Adipocyte (in vitro differentiated cells): Measurements from ENCODE around the gene SELENON.

Source experiments
- DNase-seq: peaks from one replicate; pipeline ENCODE4 v3.0.0-alpha.2; 2015; ENCODE audit warnings: low read depth
- H3K27me3 ChIP-seq: replicated peaks from 2 replicates; pipeline ENCODE4 v1.7.0; 2013; ENCODE audit warnings: mild to moderate bottlenecking, low read length, moderate library complexity; ENCODE audit not compliant: control insufficient read depth, insufficient read depth
- H3K36me3 ChIP-seq: 2 replicates; pipeline ENCODE4 v1.7.0; 2013; ENCODE audit warnings: low read length, mild to moderate bottlenecking, moderate library complexity; ENCODE audit not compliant: control insufficient read depth, insufficient read depth, severe bottlenecking
- H3K4me1 ChIP-seq: 2 replicates; pipeline ENCODE4 v1.7.0; 2013; ENCODE audit warnings: mild to moderate bottlenecking, low read length, moderate library complexity; ENCODE audit not compliant: control insufficient read depth, insufficient read depth
- H3K4me3 ChIP-seq: 2 replicates; pipeline ENCODE4 v1.7.0; 2013; ENCODE audit warnings: mild to moderate bottlenecking, low read length, moderate library complexity
- H3K9ac ChIP-seq: 2 replicates; pipeline ENCODE4 v1.7.0; 2013; ENCODE audit warnings: mild to moderate bottlenecking, low read length, moderate library complexity
- H3K9me3 ChIP-seq: 2 replicates; pipeline ENCODE4 v1.7.0; 2013; ENCODE audit warnings: mild to moderate bottlenecking, low read length, moderate library complexity; ENCODE audit not compliant: control insufficient read depth

Gene SELENON, protein sequence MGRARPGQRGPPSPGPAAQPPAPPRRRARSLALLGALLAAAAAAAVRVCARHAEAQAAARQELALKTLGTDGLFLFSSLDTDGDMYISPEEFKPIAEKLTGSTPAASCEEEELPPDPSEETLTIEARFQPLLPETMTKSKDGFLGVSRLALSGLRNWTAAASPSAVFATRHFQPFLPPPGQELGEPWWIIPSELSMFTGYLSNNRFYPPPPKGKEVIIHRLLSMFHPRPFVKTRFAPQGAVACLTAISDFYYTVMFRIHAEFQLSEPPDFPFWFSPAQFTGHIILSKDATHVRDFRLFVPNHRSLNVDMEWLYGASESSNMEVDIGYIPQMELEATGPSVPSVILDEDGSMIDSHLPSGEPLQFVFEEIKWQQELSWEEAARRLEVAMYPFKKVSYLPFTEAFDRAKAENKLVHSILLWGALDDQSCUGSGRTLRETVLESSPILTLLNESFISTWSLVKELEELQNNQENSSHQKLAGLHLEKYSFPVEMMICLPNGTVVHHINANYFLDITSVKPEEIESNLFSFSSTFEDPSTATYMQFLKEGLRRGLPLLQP

DNA sequence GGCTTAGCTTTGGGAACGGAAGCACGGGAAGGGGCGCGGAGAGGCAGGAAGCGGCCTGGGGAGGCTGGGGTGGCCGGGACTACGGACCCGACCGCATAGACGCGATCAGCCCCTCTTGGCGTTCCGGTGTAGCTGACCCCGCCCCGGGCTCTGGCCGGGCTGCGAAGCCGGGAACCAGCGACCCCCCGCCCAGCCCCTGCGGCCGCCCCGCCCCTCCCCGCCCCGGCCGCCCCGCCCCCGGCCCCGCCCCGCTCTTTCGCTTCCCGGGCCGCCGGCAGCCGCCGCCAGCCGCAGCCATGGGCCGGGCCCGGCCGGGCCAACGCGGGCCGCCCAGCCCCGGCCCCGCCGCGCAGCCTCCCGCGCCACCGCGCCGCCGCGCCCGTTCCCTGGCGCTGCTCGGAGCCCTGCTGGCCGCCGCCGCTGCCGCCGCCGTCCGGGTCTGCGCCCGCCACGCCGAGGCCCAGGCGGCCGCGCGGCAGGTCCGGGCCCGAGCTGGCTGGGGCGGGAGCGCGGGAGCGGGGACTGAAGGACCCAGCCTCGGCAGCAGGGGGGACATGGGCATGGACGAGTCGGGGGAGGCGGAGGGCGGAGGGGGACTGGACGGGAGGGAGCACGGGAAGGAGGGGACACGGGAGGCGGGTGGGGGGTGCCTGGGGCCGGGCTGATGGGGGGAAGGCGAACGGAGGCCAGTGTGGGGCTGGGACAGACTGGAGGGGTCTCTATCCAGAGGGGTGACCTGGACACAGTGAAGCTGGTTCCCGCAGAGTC is at the start of gene SELENON:
TSS of gene SELENON (plus strand) at position 259 of the 768 bp plus-strand sequence. CDS start at position 297, 38 bp downstream.
- H3K4me1 ChIP-seq, result peaks cover 28% of the 10 kb centered on the region
- H3K9ac ChIP-seq, result peak within 1 kb of the TSS; percentile 87
- peak within 1 kb of the TSS; percentile 88 for H3K4me3 ChIP-seq
- no peaks in the 10 kb centered on the region for H3K9me3 ChIP-seq
- no peaks in the 10 kb centered on the region for H3K36me3 ChIP-seq
- no peaks in the 10 kb centered on the region for H3K27me3 ChIP-seq
- DNase-seq, result peak; percentile 75

DNA sequence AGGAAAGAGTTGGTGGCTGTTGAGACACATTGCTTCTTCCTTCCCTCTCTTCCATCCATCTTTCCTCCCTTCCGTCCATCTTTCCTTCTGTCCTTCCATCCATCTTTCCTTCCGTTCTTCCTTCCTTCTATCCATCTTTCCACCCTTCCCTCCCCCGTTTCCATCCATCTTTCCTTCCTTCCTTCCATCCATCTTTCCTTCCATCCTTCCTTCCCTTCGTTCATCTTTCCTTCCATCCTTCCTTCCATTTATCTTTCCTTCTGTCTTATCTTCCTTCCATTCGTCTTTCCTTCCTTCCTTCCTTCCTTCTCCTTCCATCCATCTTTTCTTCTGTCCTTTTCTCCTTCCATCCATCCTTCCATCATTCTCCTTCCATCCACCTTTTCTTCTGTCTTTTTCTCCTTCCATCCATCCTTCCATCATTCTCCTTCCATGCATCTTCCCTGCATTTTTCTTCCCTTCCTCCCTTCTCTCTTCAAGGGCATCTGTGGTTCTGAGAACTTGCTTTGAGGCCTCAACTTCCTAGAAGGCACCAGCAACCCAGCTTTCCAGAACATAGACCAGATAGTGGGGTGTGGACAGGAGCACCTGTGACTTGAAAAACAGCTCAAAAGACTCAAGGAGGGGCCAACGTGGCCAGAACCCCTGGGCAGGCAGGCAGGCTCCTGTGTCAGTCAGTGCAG is 48.9 kb upstream of the SELENON start:
- Histone ChIP-seq H3K4me1 (no peaks in the 10 kb centered on the region), H3K9ac (no peak overlapping the region), H3K27me3 (no peaks in the 10 kb centered on the region), H3K36me3 (peaks cover 40% of the 10 kb centered on the region), H3K9me3 (no peaks in the 10 kb centered on the region), H3K4me3 (no peak overlapping the region)
- no peak for DNase-seq

DNA sequence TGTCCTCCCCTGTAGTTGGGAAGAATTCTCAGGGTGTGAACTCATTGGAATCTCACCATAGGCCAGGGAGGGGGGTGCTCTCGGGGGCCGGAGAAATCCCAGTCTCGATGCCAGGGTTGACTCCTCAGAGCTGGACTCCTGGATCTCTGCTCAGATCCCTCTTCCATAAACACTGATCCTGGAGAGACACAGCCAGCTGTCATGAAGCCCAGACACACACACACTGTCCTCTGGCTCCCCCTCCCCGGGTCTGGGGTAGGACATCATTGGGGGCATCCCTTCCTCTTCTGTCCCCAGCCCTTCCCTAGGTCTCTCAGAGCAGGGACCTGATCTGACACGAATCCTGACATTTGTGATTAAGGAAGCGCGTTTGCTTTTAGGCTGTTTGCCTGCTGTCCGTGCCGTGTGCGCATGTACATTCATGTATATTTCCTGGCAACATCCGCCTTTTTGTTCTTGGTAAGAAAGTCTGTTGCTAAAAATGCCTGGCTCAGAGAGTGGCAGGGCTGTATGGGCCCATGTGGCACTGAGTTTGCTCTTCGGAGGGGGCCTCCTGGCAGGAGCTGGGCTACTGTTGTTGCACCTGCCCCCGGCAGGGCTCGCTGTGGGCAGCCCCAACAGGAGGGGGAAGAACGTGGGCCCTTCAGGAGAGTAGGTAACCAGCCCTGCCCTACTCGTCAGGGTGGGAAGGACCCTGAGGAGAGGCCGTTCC is 45.4 kb upstream of the SELENON start:
- no peaks in the 10 kb centered on the region for H3K9me3 ChIP-seq
- DNase-seq, result no peak
- no peak overlapping the region for H3K9ac ChIP-seq
- no peaks in the 10 kb centered on the region for H3K4me1 ChIP-seq
- no peaks in the 10 kb centered on the region for H3K27me3 ChIP-seq
- no peak overlapping the region for H3K4me3 ChIP-seq
- H3K36me3 ChIP-seq, result peaks cover 45% of the 10 kb centered on the region

DNA sequence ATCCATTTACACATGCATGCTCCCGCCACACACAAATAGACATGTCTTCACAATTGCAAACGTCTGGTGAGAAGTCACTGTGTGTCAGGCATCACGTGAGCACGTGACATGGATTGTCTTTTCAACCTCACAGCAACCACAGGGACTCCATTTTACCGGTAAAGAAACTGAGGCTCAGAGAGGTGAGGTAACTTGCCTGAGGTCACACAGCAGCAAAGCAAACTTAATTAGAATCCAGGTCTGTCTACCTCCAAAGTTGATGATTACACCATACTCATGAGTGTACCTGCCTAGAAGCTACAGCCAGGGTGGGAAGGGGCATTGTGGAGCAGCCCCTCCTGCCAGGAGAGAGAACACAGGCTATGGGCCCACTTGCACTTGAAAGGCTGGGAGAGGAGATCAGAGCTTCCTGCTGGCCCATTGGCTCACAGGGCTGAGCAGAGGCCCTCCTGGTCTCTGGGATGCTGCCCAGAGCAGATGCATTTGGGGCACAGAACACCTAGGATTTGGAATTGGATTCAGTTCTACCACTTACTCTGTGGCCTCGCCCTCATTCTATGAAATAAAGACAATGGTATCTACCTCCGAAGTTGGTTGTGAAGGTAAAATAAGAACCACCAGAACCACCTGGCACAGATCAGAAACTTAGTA is 44.4 kb upstream of the SELENON start:
- no peaks in the 10 kb centered on the region for H3K9me3 ChIP-seq
- DNase-seq, result no peak
- peaks cover 41% of the 10 kb centered on the region for H3K36me3 ChIP-seq
- H3K4me3 ChIP-seq, result no peak overlapping the region
- H3K27me3 ChIP-seq, result no peaks in the 10 kb centered on the region
- no peaks in the 10 kb centered on the region for H3K4me1 ChIP-seq
- no peak overlapping the region for H3K9ac ChIP-seq

DNA sequence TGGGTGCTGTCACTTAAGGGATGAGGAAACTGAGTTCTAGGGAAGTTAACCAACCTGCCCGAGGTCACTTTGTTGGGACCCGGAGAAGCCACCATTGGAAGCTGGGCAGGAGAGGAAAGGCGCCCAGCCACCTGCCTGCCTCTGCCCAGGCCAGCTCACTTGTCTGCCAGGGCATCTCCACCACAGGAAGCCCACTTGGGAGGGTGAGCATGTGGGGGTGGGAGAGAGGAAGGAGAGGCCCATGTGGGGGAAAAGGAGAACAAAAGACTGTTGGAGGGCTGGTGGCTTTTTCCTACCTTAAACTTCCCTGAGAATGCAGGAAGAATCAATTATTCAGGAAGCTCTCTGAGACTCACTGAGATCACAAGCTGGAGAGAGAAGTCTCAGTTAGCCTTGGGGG is 43.8 kb upstream of the SELENON start:
- Histone ChIP-seq H3K4me1 (no peaks in the 10 kb centered on the region), H3K27me3 (no peaks in the 10 kb centered on the region)

DNA sequence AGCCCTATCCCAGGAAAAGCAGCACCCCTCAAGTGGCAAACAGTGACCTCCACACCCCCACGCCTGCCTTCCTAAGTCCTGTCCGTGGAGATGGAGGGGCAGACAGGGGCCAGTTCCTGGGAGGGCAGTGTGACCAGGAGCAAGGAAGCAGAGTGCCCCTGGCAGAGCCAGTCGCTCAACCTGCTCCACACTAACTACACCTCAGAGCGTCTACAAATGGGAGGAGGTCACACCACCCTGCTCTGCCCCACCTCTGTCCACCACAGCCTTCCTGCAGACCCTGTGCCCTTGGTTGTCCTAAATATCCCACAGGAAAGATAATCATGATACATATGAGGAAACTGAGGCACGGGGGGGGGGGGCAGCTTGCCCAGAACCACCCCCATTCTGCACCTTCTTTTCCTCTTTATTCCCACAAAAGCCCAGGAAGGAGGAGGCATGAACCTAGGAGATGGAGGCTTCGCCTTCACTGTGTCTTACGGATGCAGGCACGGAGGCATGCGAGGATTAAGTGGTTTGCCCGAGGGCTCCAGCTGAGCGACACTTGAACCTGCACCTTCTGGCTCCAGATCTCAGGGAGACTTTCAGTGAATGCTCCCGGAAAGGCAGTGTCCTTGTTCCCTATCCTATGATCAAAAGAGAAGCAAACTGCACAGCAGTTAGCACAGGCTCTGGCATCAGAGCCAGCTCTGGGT is 42.7 kb upstream of the SELENON start:
- Histone ChIP-seq H3K9ac (no peak overlapping the region), H3K9me3 (no peaks in the 10 kb centered on the region), H3K4me3 (no peak overlapping the region), H3K4me1 (no peaks in the 10 kb centered on the region), H3K27me3 (no peaks in the 10 kb centered on the region), H3K36me3 (peaks cover 36% of the 10 kb centered on the region)
- no peak for DNase-seq

More for the DNA sequence above, 43.8 kb upstream of the SELENON start:
- no peaks in the 10 kb centered on the region for H3K9me3 ChIP-seq
- no peak for DNase-seq
- H3K36me3 ChIP-seq, result peaks cover 44% of the 10 kb centered on the region
- no peak overlapping the region for H3K4me3 ChIP-seq
- H3K9ac ChIP-seq, result no peak overlapping the region

DNA sequence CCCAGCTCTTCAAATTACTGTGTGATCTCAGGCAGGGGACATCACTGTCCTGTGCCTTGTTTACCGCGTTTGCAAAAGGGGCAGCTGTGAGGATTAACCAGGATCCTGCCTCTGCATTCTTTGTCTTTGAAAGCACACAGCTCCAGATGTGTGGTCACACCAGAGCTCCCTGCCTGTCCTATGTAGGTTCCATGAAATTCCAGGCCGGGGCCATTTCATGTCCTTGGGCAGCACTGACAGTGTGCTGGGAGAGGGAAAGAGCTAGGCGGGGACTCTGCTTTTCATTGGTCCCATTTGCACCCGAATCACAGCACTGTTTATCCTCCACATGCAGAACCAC is 42.2 kb upstream of the SELENON start:
- no peaks in the 10 kb centered on the region for H3K4me1 ChIP-seq
- no peak for DNase-seq
- peaks cover 36% of the 10 kb centered on the region for H3K36me3 ChIP-seq
- H3K27me3 ChIP-seq, result no peaks in the 10 kb centered on the region
- H3K9ac ChIP-seq, result no peak overlapping the region
- H3K9me3 ChIP-seq, result no peaks in the 10 kb centered on the region
- H3K4me3 ChIP-seq, result no peak overlapping the region

DNA sequence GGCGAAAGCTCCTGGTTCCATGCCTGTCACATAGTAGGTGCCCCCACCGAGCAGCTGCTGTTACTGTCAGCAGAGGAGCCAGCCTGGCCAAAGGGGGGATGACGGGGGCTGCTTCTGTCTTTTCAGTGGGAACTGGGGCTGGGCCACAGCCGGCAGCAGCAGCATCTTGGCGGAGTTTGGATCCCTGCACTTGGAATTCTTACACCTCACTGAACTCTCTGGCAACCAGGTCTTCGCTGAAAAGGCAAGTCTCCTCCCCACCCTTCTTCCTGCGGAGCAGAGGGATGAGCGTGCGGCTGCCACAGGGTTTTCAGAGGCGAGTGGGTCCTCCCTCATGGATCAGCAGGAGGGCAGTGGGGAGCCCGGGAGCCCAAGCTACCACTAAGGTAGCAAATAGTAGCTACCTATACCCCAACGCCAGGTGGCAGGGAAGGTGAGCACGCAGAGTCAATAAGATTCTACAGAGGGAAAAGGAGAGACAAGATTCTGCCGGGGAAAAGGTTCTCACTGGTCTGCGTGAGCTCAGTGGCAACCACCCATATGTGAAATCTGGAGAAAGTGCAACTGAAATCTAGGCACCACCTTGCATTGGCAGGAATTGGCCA is 41.4 kb upstream of the SELENON start:
- no peaks in the 10 kb centered on the region for H3K4me1 ChIP-seq
- no peaks in the 10 kb centered on the region for H3K9me3 ChIP-seq
- H3K4me3 ChIP-seq, result no peak overlapping the region
- H3K9ac ChIP-seq, result no peak overlapping the region
- H3K27me3 ChIP-seq, result no peaks in the 10 kb centered on the region
- no peak for DNase-seq
- peaks cover 35% of the 10 kb centered on the region for H3K36me3 ChIP-seq

DNA sequence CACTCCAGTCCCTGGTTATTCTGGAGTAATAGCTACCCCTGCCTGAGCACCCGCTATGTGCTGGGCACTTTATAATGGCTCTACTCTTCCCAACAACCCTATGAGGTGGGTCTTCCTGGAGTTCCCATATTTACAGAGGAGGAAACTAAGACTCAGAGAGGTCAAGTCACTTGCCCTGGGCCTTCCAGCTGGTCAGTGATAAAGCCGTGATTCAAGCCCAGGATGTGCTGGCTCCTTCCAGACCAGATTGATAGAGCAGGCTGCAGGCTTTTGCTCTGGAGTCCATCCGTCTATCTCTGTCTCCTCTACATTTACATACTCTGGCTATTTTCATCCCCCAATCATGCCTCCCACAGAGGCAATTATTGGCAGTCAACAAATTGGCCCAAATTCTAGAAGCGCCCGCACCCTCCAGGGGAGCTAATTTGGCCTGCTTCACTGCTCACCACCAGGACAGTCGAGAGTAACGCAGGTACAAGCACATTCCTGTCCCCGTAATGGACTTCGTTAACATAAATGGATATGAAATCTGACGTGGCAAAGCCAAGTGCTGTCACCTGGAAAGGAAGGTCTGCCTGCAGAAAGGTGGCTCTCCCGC is 39.8 kb upstream of the SELENON start:
- H3K4me1 ChIP-seq, result no peaks in the 10 kb centered on the region
- no peak overlapping the region for H3K9ac ChIP-seq
- peaks cover 30% of the 10 kb centered on the region for H3K36me3 ChIP-seq
- no peaks in the 10 kb centered on the region for H3K9me3 ChIP-seq
- no peaks in the 10 kb centered on the region for H3K27me3 ChIP-seq
- no peak for DNase-seq
- H3K4me3 ChIP-seq, result no peak overlapping the region
